Neural cell (in vitro differentiated cells): ENCODE measurements around the gene KRT78.

Experiments
- CTCF ChIP-seq: fragments of 450-650 bp; IDR thresholded peaks from 2 replicates; pipeline ENCODE4 v1.5.1; 2014; ENCODE audit warnings: antibody characterized with exemption, mild to moderate bottlenecking, moderate library complexity; ENCODE audit not compliant: poor library complexity, severe bottlenecking
- EP300 ChIP-seq: fragments of 450-650 bp; conservative IDR thresholded peaks from 2 replicates; pipeline ENCODE4 v1.6.1; 2014; ENCODE audit warnings: antibody characterized with exemption, mild to moderate bottlenecking, moderate library complexity; ENCODE audit not compliant: poor library complexity, severe bottlenecking
- EZH2 ChIP-seq: fragments of 200-600, 300-800 bp; shearing (Covaris generic), sonication (generic); IDR thresholded peaks from 2 replicates; pipeline ENCODE4 v1.6.1; 2014; ENCODE audit warnings: antibody characterized with exemption, low read length, borderline replicate concordance, mild to moderate bottlenecking; ENCODE audit not compliant: insufficient read depth, poor library complexity, severe bottlenecking
- MXI1 ChIP-seq: fragments of 450-650 bp; conservative IDR thresholded peaks from 2 replicates; pipeline ENCODE4 v1.6.1; 2014; ENCODE audit warnings: antibody characterized with exemption, mild to moderate bottlenecking; ENCODE audit not compliant: poor library complexity, severe bottlenecking
- POLR2AphosphoS5 ChIP-seq: IDR thresholded peaks from 2 replicates; pipeline ENCODE4 v1.6.1; 2012
- RAD21 ChIP-seq: fragments of 450-650 bp; conservative IDR thresholded peaks from 2 replicates; pipeline ENCODE4 v1.6.1; 2014; ENCODE audit warnings: antibody characterized with exemption, mild to moderate bottlenecking, moderate library complexity
- SMC3 ChIP-seq: fragments of 450-650 bp; conservative IDR thresholded peaks from 2 replicates; pipeline ENCODE4 v1.6.1; 2014; ENCODE audit warnings: antibody characterized with exemption, mild to moderate bottlenecking, moderate library complexity; ENCODE audit not compliant: poor library complexity
- TAF1 ChIP-seq: IDR thresholded peaks from 2 replicates; pipeline ENCODE4 v1.6.1; 2012; ENCODE audit warnings: low read depth

GRCh38 chr12:52798003-52798670 lies 50.7 kb downstream of the KRT78 start:
- TF ChIP-seq CTCF (no peak), TAF1 (no peak), EZH2 (no peak), EP300 (no peak), SMC3 (no peak), POLR2AphosphoS5 (no peak), MXI1 (no peak), RAD21 (no peak)
